GM13976 (cell line): ENCODE measurements around the gene TRPV3.
"Not testable (repeated sequence)": the region's sequence is repeated elsewhere in the genome, so short reads cannot be mapped to it uniquely, and the experiment has no call there.

Experiments used
- DNase-seq: peaks from one replicate; pipeline ENCODE4 v3.0.0; 2012; ENCODE audit warnings: low spot score
- in situ Hi-C: fragments of 300-500 bp; cut with MboI; formaldehyde crosslinking; loops from one replicate; pipeline ENCODE4 v1.12.0; 2022; ENCODE audit warnings: low sequenced_read_pairs, mixed read lengths, inconsistent platforms; ENCODE audit not compliant: unreplicated experiment
- TF ChIP-seq, protein P1 (sequence below): IDR thresholded peaks from 2 replicates; pipeline ENCODE4 v1.5.1; 2012; ENCODE audit warnings: borderline replicate concordance, mild to moderate bottlenecking; ENCODE audit not compliant: insufficient read depth; ENCODE audit errors: extremely low read depth, missing control alignments, control extremely low read depth

The TRPV3 gene

DNA sequence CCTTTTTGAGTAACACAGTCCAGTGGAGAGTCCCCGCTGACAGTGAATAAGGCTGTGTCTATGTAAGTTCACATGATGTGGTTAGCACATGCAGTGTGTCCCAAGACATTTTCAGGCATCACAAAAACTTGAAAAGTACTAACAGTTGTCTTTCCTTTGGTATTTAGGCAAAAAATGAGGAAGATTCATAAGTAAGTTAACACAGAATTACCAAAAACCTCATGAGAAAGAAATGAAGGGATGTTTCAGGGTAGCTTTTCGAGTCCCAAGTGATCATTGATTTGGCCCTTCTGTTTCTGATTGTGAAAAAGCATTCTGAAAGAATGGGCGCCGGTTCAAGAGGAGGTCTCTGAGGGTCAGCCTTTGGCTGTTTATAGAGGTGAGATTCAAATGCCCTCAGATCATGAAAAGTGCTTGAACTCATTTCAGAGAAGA, 82.3 kb downstream of the TRPV3 start:
- TF ChIP-seq, protein P1, sequence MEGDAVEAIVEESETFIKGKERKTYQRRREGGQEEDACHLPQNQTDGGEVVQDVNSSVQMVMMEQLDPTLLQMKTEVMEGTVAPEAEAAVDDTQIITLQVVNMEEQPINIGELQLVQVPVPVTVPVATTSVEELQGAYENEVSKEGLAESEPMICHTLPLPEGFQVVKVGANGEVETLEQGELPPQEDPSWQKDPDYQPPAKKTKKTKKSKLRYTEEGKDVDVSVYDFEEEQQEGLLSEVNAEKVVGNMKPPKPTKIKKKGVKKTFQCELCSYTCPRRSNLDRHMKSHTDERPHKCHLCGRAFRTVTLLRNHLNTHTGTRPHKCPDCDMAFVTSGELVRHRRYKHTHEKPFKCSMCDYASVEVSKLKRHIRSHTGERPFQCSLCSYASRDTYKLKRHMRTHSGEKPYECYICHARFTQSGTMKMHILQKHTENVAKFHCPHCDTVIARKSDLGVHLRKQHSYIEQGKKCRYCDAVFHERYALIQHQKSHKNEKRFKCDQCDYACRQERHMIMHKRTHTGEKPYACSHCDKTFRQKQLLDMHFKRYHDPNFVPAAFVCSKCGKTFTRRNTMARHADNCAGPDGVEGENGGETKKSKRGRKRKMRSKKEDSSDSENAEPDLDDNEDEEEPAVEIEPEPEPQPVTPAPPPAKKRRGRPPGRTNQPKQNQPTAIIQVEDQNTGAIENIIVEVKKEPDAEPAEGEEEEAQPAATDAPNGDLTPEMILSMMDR = no peak
- in situ Hi-C loops = no loop called here
- DNase-seq = no peak

DNA sequence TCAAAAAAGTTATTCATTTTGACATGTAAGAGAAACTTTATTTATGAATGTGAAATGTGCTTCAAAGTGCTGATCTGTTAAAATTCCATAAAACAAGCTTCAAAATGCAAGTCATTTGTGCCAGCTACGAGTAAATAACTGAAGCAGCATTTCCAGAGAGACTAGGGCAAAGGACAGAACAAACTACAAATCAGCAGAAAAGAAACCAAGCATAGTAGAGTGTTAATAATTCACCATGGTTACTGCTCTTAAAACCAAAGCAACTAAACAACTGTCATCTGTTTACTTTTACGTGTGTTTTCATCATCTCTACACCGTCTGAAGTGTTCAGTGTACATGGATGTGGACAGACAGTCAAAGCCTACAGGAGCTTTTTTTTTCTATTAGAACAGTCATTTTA, 83.4 kb downstream of the TRPV3 start:
- in situ Hi-C loops = no loop called here
- TF ChIP-seq, protein P1 = no peak
- DNase-seq = no peak

DNA sequence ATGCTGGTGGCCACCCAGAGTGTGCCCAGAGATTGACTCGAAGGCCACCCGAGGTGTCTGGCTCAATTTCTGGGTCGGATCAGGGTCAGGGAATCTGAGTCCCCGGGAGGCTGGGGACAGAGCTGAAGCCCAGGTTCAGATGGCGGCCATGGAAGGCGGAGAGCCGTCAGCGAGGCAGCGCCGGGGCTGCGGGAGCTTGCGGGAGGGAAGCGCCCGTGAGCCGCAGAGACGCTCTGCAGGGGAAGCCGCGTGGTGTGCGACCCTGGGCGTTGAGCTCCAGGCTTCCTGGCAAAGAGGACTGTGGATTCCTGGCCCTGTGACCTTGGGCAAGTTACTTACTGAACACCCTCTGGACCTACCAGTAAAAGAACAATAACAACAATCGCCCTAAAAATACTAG, 85.5 kb downstream of the TRPV3 start:
- no peak for DNase-seq
- in situ Hi-C loops = no loop called here
- TF ChIP-seq, protein P1 = no peak

DNA sequence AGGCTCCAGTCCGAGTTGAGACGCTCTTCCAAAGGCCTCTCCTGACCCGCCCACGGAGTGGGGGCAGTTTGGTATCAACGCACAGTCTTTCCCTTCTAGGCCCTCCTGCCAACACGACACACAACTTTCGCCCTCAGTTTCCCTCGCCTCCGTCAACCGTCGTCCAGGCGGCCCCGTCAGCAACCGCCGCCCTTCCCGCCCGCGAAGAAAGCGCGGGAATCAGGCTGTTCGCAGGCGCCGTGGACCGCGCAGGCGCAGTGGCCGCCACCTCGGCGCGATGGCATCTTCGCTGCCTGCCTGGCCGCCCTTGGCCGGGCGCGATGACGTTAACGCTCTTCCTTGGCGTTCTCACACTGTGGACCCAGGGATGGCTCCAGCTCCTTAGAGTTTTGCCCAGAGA, 86.0 kb downstream of the TRPV3 start, which contains the start of gene SPATA22:
Gene SPATA22, minus strand, starts transcription at position 221 of the 400 bp plus-strand sequence. CDS start 2,494 bp downstream, outside the sequence.
- DNase-seq = no peak
- in situ Hi-C loops = no loop called here

DNA sequence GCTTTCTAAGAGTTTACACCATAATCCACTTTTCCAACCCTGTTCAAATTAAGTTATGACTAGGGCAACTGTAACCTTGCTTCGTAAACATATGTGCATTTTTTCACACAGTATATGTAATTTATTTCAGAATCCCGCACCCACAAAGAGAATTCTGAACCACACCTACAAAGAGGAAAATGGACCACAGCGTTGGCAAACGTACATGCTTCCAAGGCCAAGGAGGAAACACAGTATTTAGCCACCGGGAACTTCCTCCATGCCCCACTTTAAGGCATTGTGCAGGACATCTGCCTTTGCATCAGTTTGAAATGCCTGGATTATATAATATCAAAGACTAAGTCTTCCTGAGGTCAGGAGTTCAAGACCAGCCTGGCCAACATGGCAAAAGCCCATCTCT, 88.1 kb downstream of the TRPV3 start:
- DNase-seq = no peak
- TF ChIP-seq, protein P1 = no peak
- in situ Hi-C loops = no loop called here

More for the DNA sequence above, 86.0 kb downstream of the TRPV3 start, which contains the start of gene SPATA22:
- TF ChIP-seq, protein P1 = no peak

DNA sequence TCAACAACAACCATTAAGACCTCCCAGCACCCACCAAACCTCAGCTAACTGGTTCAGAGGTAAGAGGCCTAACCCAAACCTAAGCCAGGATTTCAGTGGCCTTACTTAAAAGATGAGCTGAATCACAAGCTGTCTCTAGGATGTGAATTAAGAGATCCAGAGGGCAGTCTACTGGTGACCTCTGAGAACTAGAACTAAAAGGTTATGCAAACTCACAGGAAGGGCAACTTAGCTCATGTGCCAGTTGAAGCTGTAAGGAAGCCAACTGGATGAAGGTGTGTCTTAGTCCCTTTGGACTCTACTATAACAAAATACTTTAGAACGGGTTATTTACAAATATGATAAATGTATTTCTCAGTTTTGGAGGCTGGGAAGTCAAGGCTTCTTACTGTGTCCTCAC, 91.3 kb downstream of the TRPV3 start:
- in situ Hi-C loops = not testable (repeated sequence)

More for the DNA sequence above, 91.3 kb downstream of the TRPV3 start:
- DNase-seq = not testable (repeated sequence)
